Measurements from ENCODE around the gene AXDND1.

The AXDND1 gene

GRCh38 chr1:179583771-179584320 is 218.1 kb downstream of the AXDND1 start:
- no peak for DNase-seq

GRCh38 chr1:179586107-179586823 is 220.5 kb downstream of the AXDND1 start:
- DNase-seq = no peak

DNA sequence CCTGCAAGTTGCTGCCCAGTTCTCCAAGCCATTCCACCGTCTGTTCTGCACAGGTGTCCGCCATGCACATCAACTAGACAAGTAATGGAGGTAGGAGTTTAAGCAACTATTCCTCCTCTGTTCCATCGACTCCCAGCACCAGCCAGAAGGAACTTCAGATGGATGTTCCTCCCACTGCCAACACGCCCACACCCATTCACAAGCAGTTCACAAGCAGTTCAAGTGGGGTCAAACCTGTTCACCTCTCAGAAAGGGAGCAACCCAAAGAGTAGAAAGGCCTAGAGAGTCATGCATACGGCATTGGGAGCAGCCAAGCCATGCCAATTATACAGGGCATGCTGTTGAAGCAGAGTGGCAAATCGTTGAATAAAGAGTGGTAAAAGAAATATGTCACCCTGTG is 221.6 kb downstream of the AXDND1 start:
- no peak for DNase-seq

DNA sequence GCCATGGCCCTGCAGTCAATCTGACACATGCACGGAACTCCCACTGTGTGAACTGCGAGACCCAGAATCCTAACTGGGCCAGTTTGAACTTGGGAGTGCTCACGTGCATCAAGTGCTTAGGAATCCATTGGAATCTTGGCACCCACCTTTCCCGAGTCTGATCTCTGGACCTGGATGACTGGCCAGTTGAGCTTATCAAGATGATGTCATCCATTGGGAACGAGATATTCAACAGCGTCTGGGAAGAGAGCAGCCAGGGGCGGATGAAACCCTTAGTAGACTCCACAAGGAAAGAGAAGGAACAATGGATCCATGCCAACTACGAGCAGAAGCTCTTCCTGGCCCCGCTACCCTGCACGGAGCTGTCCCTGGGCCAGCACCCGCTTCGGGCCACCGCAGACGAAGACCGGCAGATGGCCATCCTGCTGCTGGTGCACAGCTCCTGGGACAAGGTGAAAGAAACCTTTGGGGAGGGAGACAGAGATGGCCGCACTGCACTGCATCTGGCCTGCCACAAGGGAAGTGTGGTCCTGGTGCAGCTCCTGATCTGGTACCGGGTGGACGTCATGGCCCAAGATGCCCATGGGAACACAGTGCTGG is 222.8 kb downstream of the AXDND1 start:
- DNase-seq = no peak

DNA sequence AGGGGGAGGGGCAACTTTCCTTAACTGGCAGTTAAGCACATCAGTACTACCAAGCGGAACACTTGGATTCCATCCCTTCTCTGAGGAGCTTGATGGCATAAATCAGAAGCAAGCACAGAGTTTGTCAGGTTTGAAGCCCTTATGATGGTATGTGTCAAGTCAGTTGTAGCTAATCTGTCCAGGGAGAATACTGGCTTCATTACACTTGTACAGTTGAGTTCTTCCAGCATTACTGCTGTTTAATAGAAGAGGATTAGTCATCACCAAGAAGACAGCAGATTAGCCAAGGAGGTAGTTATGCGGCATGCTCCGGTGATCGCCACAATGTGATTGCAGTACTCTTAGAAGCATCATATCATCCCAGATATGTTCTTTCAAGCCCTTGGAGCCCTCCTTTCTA is 223.7 kb downstream of the AXDND1 start:
- DNase-seq = no peak

- no peak for DNase-seq
Observed at GRCh38 chr1:179590671-179591070, 224.9 kb downstream of the AXDND1 start.

- DNase-seq = no peak
Observed at GRCh38 chr1:179591253-179591591, 225.5 kb downstream of the AXDND1 start.

GRCh38 chr1:179591592-179592580 is 226.1 kb downstream of the AXDND1 start, which contains the start of gene TDRD5:
Gene TDRD5, plus strand, starts transcription at chr1:179591832. Its CDS starts 784 bp downstream, at chr1:179592616.
- no peak for DNase-seq

- no peak for DNase-seq
Observed at GRCh38 chr1:179598631-179599030, 232.9 kb downstream of the AXDND1 start.

DNA sequence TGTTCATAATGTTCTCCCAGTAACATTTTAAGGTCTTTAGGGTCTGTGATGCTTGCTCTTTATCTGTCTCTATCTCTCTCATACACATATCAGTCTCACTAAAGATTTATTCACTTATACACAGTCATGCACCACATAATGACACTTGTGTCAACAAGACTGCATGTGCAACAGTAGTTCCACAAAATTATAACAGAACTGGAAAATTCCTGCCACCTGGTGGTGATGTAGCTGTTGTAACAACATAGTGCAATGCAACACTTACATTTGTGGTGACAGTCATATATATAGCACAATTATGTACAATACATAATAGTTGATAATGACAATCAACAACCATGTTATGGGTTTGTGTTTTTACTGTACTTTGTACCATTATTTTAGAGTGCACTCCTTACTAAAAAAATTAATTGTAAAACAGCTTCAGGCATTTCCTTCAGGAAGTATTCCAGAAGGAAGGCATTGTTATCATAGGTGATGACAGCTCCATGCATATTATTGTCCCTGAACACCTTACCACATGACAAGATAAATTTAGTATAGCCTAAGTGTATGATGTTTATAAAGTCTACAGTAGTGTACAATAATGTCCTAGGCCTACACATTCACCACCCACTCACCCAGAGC is 234.0 kb downstream of the AXDND1 start:
- no peak for DNase-seq

- DNase-seq = no peak
Observed at GRCh38 chr1:179601093-179601492, 235.3 kb downstream of the AXDND1 start.
